Left cardiac atrium (tissue), 4 donors: ENCODE data around the gene TEX22. TPM values are rescaled to one million over a fixed set of nuclear protein-coding genes. Genes with fewer than 3 reads are reported as not detected.

ENCODE experiments used
- ATAC-seq, 2 donors: fragments of 200-7000 bp; cut with Tn5 transposase; one replicate each; pipeline ENCODE4 v1.9.1; 2020; ENCODE audit warnings: mild to moderate bottlenecking in 2 of 2, moderate library complexity in 2 of 2
- DNase-seq: peaks from one replicate; pipeline ENCODE4 v3.0.0-alpha.2; 2020
- intact Hi-C, 2 donors: fragments of 100-400 bp; cut with DNase I; formaldehyde crosslinking; loops; one replicate each; pipeline versions ENCODE4 v1.14.1 to v1.15.1; 2022 to 2023
- total RNA-seq, 2 donors: library from RNA; stranded (reverse); fragmentation: NEBNext Ultra II Directional; extraction: Animal tissue kit (Norgen Biotek cat#: 25700); gene quantifications; one replicate each; pipeline ENCODE4 v1.2.1, GENCODE V29; 2021
- donor health status: DM: no; HTN: yes; CAD: no.
- donor health status: DM: no; HTN: yes; CAD: no; lungs with severe emphysema.
- donor health status: DM: yes; HTN: yes; CAD: no.
- donor health status: Dilated cardiomyopathy.

Gene TEX22
- total RNA-seq, 2 donors from 2014 or later, result 0.77 to 1.6 TPM

DNA sequence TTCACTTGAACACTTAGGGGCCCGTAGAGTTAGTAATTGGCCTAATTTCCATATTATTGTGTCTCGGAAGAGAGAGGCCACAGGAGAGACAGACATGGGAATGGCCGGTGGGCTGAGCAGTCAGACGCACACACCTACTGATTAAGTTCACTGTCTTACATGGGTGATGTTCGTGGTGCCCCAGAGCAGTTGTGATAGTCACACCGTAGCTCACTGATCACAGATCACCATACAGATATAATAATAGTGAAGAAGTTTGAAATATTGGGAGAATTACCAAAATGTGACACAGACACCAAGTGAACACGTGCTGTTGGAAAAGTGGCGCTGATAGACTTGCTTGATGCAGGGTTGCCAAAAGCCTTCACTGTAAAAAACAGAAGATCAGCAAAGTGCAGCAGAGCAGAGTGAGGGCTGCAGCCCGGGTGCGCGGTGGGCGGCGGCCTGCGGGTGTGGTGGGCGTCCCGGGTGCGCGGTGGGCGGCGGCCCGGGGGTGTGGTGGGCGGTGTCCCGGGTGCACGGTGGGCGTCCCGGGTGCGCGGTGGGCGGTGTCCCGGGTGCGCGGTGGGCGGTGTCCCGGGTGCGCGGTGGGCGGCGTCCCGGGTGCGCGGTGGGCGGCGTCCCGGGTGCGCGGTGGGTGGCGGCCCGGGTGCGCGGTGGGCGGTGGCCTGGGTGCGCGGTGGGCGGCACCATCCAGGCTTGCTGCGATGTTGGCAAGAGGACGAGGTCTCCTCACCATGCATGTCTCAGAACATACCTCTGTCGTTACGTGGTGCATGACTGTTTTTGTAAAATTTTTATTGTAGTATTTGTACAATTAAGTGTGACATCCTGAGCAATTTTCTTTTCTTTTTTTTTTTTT lies 34.3 kb upstream of the TEX22 start:
- DNase-seq (no peak), ATAC-seq (peak; percentile 56 to 73)
- intact Hi-C loops, result no loop called here

DNA sequence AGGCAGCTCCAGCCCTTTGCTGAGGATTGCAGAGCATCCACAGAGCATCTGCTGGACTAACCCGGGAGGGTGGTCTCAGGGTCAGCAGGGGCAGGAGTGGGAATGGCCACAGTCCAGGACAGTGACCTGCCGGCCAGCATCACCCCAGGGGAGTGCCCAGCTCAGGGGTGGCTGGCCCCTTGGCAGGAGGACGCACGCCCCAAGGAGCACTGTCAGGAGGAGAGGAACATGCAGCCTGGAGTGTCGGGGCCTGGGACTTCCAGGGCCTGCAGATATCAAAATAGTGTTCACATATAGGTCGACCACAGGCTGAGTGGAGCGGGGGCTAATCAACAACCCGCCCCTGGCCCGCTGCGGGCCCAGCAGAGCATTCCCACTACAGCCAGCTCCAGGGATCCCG lies 33.2 kb upstream of the TEX22 start:
- intact Hi-C loops, result no loop called here
- no peak for ATAC-seq
- DNase-seq, result no peak

DNA sequence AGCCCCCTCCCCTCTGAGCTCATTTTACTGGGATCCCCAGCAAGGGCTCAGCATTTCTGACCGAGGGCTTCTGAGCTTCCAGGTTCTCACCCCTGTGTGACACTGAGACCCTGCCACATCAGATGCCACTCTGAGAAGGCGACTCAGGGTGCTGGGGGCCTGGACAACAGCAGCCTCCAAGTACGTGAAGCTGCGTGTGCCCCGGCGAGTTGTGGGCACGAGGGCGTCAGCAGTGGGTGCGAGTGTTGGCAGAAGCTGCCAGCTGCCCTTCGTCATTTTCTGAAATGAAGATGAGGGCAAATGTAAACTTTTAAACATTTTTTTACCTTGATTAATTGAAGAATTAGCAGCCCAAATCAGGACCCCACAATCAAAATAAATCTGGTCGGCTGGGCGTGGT lies 32.7 kb upstream of the TEX22 start:
- intact Hi-C loops, result no loop called here
- ATAC-seq, result no peak
- DNase-seq, result no peak

DNA sequence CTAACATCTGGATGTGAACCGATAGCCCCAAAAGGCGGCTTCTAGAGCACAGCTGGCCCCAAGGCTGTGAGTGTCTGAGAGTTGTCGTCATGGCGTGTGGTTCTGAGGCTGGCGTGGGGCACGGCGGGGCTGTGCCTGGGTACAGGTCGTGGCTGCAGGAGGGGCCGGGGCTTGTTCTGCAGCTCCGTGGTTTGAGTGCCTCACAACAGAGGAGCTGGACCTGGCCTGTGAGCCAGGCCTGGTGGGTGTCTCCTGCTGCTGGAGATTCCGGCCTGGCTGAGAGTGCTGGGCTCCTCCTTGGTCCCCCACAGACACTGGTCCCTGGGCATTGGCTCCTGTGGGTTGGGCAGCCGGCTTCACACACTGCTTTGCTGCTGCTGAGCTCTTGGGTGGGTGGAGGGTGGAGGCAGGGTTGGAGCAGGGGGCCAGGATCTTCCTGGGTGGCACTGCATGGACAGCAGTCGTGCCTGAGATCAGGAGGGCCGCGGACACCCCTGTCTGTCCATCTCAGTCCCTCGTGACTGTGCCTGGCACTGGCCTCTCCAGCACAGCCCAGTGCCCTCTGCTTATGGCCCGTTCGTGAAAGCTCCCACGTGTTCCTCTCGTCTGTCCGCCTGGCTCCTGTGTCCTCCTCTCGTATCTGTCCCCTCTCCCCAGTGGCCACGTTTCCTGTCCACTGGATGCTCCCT lies 31.8 kb upstream of the TEX22 start:
- intact Hi-C loops, result no loop called here
- no peak for ATAC-seq
- DNase-seq, result peak; percentile 14

DNA sequence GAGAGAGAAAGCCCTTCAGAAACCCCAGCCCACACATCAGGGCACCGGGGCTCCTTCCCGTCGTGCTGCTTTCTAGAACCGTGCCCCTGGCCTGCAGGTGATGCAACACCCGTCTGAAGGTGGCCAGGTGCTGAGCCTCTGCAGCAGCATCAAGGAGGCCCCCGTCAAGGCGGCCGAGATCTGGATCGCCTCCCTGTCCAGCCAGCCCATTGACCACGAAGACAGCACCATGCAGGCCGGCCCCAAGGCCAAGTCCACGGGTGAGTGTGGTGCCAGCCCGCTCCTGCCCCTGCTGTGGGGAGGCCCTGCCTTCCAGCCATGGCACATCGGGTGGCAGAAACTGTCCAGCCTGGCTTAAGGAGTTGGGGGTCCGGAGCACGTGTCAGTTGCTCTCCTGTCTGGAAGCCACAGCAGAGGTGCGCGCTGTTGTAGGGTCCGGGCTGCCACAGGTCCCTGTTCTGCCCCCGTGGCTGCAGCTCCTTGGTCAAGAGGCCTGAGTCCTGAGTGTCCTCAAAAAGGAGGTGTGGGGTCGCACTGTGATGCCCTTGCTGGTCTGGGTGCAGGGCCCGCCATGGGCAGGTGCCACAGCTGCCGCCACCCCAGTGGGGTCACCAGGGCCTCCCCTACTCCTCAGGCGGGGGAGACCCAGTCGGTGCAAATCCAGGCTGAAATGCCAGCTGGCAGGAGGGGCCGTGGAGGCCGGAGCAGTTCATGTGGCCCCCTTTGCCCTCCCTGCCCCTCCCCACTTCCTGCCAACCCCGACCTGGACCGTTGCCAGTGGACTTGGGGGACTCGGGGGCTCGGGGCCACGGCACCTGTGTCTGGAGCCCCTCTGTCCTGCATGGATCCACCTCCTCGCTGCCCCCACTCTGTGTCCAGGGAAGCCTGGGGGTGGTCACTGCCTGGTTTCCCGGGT lies 31.0 kb upstream of the TEX22 start:
- DNase-seq (peak; percentile 26), ATAC-seq (no peak)
- intact Hi-C loops, result no loop called here

DNA sequence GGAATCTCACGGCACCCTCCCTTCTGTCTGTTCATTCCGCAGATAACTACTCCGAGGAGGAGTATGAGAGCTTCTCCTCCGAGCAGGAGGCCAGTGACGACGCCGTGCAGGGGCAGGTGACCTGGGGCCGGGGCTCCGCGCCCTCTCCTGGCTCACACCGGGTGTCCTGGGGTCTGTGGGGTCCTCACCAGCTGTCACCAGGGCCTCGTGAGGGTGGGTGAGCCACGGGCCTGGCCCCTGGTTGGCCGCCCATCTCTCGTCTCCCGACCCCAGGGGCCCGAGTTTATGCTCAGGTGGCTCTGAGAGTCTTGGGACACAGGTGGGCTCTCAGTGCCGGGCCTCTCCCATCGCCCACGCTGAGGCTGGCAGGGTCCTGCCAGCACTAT lies 30.3 kb upstream of the TEX22 start:
- intact Hi-C loops, result no loop called here
- ATAC-seq (no peak), DNase-seq (peak; percentile 13)

DNA sequence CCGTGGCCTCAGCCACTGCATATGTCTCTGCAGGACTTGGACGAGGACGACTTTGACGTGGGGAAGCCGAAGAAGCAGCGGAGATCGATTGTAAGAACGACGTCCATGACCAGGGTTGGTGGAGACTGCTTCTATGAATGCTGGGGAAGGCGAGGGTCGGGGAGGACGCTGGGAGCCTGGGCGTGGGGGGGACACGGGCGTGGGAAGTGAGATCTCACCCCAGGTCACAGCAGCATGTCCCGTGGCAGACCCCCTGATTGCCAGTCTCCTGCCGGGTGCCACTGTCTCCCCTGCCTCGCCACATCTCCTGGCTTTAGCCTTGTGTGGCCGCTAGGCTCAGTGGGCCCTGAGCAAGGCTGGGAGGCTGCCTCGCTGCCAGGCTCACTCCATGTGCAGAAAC lies 29.9 kb upstream of the TEX22 start:
- ATAC-seq, result no peak
- intact Hi-C loops, result no loop called here
- DNase-seq, result peak; percentile 20

DNA sequence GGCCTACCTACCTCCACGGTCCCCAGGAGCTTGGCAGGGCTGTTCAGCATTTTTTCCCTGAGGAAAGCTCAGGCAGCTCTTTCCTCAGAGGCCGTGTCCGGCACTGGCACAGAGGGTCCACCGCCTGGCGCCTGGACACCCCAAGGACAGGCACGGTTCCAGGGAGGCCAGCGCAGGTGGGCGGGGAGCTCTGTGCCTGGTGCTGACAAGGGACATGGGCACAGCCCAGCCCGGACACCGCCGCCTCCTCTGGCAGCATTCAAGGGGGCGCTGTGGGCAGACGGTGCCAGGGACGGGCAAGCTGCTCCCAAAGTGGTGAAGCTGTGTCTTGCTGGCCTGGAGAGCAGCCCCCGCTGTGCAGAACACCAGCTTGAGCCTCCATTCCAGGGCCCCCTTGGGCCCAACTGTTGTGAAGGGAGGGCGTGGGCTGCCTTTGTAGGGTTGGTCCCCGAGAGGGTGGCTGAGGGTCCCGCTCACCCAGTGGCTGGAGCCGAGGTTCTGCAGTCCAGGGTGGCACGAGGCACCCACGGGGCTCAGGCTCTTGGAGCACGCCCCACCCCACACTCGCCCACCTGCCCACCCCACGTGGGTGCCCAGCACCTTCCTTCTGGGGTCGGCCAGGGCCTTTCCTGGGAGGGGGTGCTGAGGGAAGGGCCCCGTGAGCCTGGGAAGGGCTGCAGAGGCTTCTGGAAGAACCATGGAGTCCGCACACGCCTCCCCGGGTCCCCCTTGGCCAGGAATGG lies 29.3 kb upstream of the TEX22 start:
- ATAC-seq (no peak), DNase-seq (peak; percentile 13)
- intact Hi-C loops, result no loop called here

DNA sequence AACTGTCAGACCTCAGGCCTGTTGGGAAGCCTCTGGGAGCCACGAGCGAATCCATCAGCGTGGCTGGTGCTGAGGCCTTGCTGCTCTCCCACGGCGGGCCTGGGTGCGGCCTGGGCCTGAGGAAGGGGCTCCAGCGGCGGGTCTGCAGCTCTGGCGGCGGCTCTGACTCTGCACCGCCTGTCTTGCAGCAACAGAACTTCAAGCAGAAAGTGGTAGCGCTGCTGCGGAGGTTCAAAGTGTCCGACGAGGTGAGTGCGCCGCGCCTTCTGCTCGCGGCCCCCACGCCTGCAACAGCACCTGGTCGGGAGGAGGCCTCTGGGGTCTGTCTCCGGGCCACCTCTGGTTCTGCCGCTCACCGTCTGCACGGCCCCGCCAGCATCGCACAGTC lies 28.7 kb upstream of the TEX22 start:
- DNase-seq (no peak), ATAC-seq (no peak)

DNA sequence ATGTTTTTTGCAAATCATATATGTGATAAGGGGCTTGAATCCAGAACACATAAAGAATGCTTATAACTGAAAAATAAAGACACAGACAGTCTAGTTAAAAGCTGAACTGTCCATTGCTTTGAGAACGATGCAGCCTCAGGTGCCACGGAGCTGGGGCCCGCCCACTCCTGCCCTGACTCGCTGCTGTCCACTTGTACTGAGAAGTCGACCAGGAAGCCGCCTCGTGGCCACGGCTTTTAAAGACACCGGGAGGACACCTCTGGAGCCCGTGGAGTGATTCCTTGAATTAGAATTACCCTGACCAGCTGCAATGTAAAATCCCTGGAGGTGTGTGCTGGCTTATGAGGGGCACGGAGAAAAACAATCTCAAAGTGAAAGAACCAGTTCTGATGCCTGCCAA lies 23.9 kb upstream of the TEX22 start:
- intact Hi-C loops, result loop anchor here (5.0 to 10.0 kb wide), 2 partner anchors 73 to 160 kb away; no protein-coding TSS in a partner anchor
- no peak for DNase-seq
- ATAC-seq, result no peak

More for the DNA sequence above, 28.7 kb upstream of the TEX22 start:
- intact Hi-C loops, result loop anchor here (1.0 to 10.0 kb wide), 4 partner anchors 78 to 165 kb away; no protein-coding TSS in a partner anchor

DNA sequence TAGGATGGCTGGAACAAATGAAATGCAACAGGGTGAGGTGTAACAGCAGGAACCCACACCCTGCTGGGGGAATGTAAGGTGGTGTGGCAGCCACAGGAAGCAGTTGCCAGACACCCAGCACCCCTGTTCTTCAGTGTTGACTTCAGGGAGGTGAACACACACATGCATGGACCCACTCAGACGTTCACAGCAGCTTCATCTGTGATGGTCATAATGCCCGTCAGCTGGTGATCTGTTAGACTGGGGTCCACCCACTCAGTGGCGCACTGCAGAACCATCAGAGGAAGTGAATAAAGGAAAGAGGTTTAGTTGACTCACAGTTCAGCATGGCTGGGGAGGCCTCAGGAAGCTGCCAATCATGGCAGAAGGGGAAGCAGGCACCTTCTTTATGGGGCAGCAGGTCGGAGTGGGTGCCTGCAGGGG lies 22.7 kb upstream of the TEX22 start:
- intact Hi-C loops, result loop anchor here in 1 of 2 donors (10.0 kb wide), 1 partner anchor 159 kb away; no protein-coding TSS in a partner anchor
- DNase-seq, result no peak
- no peak for ATAC-seq

DNA sequence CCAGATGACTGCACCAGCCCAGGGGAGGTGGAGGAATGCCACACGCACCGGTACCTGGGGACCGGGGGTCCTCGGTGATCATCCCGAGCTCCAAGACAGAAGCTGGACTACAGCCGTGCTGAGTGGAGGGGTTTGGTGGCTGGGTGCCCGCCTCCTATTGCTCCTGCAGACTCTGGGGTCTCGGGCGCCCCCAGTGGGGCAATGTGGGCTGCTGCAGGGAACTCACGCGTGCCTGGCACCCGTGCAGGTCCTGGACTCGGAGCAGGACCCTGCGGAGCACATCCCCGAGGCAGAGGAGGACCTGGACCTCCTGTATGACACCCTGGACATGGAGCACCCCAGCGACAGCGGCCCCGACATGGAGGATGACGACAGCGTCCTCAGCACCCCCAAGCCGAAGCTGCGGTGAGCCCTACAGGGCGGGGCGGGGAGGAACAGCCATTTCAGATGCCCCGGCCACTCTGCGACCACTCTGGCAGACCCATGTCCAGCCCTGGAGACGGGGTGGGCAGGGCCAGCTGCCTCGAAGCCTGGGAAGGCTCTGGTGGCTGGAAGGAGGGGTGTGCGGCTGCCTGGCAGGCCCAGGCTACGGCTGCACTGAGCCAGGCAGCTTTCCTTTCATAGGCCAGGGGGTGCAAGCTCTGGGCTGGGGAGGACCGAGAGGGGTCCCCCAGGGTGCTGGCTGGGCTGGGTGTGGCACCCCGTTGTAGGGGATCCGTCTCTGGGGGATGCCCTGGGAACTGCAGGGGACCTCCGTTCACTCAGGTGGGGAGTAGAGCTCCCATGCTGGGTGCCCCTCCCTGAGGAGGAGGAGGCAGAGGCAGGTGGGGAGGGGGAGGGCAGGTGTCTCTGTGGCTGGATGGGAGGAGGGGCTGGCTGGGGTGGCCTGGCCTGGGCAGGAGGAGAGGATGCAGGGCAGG lies 21.6 kb upstream of the TEX22 start:
- ATAC-seq, result no peak
- intact Hi-C loops, result loop anchor here in 1 of 2 donors (10.0 kb wide), 1 partner anchor 158 kb away; no protein-coding TSS in a partner anchor
- DNase-seq, result no peak

DNA sequence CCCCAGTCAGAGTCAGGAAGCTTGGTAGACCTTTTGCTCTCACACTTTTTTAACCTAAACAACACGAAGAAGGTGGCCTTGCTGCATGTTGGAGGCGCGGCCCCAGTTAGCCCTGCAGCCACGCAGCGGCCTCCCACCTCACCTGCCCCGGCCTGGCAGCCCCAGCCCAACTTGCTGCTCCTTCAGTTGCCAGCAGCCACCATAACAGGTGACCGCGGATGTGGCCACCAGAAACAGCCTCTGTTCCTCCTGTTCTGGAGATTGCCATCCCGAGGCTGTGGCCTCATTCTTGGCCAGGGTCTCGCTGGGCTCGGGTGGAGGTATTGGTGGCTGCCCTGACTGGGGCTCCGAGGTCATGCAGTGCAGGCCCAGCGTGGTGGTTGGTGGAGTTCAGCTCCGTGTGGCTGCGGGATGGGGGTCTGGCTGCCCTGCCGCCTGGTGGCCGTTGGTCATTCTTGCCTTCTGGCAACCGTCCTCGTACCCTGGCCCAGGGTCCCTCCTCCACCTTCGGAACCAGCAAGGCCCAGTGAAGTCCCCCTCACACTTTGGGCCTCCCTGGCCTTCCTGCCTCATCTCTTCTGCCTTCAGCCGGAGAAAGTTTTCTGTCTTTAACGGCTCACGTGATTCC lies 20.7 kb upstream of the TEX22 start:
- ATAC-seq, result no peak

DNA sequence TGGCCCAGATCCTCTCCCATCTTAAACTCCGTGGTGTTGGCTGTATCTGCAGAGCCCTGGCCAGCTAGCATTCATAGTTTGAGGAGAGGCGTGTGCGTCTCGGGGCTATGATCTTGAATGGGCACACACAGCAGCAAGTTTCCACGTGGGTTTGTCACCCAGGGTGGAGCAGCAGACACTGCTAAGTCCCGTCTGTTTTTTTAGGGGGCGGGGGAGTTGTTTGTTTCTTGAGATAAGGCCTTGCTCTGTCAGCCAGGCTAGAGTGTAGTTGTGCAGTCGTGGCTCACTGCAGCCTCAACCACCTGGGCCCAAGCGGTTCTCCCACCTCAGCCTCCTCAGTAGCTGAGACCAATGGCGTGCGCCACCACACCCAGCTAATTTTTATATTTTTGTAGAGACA lies 20.1 kb upstream of the TEX22 start:
- no peak for ATAC-seq

More for the DNA sequence above, 20.7 kb upstream of the TEX22 start:
- no peak for DNase-seq
- intact Hi-C loops, result loop anchor here in 1 of 2 donors (10.0 kb wide), 1 partner anchor 157 kb away; no protein-coding TSS in a partner anchor

DNA sequence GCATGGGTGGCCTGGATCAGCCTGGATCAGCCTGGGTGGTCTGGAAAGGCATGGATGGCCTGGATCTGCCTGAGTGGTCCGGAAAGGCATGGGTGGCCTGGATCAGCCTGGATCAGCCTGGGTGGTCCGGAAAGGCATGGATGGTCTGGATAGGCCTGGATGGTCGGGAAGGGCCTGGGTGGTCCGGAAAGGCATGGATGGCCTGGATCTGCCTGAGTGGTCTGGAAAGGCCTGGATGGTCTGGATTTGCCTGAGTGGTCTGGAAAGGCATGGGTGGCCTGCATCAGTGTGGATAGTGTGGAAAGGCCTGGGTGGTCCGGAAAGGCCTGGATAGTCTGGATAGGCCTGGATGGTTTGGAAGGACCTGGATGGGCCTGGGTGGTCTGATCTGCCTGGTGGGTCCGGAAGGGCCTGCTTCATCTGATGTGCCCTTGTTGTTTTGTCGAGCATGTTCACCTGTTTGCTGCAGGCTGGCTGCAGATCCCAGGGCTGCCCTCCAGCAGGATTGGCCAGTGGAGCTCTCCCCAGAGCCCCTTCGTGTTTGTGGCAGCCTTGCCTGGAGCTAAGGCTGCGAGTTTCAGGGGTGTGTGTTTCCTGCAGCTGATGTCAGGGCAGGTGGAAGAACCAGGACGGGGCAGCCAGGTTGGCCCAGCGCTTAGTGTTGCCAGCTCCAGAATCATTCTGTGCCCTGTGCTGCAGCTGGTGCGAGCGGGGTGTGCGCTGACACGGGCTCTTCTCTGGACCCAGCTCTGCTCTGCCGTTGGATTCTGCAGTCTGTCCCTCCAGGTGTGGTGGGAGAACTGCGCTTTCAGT lies 19.3 kb upstream of the TEX22 start:
- DNase-seq (no peak), ATAC-seq (no peak)
- intact Hi-C loops, result loop anchor here in 1 of 2 donors (10.0 kb wide), 1 partner anchor 156 kb away; no protein-coding TSS in a partner anchor

More for the DNA sequence above, 20.1 kb upstream of the TEX22 start:
- intact Hi-C loops, result loop anchor here in 1 of 2 donors (10.0 kb wide), 1 partner anchor 157 kb away; no protein-coding TSS in a partner anchor
- no peak for DNase-seq

DNA sequence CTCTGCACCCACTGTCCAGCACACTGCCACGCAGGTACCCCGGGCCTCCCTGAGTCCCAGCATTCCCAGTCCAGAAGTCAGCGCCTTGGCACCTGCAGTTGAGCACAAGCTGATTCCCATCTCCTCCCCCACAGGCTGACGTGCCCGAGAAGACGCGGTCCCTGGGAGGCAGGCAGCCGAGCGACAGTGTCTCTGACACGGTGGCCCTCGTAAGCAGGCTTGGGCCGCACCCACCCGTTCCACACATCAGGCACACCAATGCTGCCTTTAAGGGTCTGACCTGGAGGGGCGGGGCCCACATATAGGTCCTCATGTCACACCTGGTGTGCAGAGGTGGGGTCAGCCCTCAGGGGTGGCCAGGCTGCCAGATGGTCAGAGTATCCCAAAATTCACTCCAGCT lies 18.4 kb upstream of the TEX22 start:
- intact Hi-C loops, result loop anchor here in 1 of 2 donors (10.0 kb wide), 2 partner anchors 55 to 155 kb away; no protein-coding TSS in a partner anchor
- DNase-seq, result no peak
- no peak for ATAC-seq
